HG02678 (cell line): ENCODE results near the gene OR10P1.
"Not testable (repeated sequence)": the region's sequence is repeated elsewhere in the genome, so short reads cannot be mapped to it uniquely, and the experiment has no call there.

Experiments
- ATAC-seq: cut with Tn5 transposase; IDR thresholded peaks from one replicate; pipeline ENCODE4 v1.9.1; 2021; ENCODE audit warnings: mild to moderate bottlenecking, moderate library complexity; ENCODE audit not compliant: unreplicated experiment

The OR10P1 gene, protein sequence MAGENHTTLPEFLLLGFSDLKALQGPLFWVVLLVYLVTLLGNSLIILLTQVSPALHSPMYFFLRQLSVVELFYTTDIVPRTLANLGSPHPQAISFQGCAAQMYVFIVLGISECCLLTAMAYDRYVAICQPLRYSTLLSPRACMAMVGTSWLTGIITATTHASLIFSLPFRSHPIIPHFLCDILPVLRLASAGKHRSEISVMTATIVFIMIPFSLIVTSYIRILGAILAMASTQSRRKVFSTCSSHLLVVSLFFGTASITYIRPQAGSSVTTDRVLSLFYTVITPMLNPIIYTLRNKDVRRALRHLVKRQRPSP

DNA sequence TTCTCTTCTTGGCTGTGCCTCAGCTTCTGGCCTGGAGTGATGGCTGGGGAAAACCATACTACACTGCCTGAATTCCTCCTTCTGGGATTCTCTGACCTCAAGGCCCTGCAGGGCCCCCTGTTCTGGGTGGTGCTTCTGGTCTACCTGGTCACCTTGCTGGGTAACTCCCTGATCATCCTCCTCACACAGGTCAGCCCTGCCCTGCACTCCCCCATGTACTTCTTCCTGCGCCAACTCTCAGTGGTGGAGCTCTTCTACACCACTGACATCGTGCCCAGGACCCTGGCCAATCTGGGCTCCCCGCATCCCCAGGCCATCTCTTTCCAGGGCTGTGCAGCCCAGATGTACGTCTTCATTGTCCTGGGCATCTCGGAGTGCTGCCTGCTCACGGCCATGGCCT, at the start of gene OR10P1:
TSS of gene OR10P1 (plus strand) at position 40 of the 400 bp plus-strand sequence. CDS start at position 40, 0 bp downstream.
- ATAC-seq: no peak

DNA sequence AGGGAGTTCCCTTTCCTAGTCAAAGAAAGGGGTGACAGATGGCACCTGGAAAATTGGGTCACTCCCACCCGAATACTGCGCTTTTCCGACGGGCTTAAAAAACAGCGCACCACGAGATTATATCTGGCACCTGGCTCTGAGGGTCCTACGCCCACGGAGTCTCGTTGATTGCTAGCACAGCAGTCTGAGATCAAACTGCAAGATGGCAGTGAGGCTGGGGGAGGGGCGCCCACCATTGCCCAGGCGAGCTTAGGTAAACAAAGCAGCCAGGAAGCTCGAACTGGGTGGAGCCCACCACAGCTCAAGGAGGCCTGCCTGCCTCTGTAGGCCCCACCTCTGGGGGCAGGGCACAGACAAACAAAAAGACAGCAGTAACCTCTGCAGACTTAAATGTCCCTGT, 46.5 kb upstream of the OR10P1 start:
- ATAC-seq: not testable (repeated sequence)

DNA sequence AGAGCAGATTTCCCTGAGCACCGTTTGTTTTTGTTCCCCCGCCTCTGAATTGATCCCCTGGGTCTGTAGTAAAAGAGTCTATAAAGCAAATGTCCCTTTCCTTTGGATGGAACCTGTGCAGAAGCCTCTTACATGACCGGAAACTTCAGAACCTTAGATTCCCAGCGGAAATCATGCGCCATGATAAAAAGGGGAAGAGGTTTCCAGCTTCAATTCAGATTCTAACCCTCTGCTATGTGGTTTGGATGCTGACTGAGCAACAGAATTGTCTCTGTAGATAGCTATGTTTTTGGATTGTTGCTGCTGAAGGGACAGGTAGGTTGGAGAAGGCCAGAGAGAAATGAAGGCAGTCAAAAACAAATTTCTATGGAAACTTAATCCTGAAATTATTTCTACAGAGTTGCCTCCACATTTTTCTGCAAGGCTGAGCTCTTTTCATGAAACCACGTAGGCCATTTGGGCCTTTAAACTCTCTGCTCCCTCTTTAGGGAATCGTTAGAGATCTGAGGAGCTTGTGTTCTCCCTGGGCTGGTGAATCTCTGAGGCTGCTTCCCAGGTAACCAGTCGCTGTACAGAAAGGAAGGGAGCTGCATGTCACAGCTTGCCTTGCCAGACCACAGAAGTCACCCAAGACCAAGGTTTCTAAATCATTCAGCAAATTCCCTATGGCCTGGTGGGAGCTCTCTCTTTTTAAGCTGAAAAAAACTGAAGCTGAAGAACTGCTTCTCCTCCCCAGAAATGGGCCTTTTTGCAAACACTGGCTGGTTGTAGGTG, 28.7 kb upstream of the OR10P1 start:
- ATAC-seq: no peak

DNA sequence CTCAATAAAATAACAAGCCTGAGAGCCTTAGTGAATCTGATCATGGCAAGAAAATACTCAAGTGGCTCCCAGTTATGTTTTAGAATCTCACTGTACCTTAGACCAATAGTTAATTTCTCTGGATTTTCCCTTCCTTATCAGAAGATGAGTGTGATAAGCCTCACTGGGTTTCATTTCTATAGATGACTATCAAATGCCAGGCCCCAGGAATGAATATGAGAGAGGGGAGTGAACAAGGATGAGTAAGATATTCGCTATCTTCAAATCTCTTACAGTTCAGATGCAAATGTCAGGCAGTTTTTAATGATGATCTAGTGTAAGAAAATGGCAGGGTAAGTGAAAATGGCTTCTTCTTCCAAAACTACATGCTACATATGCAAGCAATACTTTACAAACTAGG, 26.1 kb upstream of the OR10P1 start:
- ATAC-seq: no peak

DNA sequence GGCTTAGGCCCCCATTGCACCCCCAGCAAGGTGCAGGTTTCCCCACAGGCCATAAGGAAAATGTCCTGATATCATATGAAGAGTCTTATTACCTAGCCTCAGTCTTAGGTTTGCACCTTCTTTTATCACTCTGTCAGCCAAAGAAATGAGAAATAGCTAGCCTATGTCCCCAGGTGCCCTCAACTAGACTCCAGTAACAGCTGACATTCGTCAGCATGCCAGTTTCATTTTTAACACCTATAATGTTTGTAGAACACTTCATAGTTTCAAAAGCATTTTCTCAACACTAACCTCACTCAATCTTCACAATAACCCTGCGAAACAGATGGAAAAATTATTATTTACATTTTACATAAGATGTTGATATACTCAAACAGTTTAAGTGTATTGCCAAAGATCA, 24.0 kb upstream of the OR10P1 start:
- ATAC-seq: no peak

DNA sequence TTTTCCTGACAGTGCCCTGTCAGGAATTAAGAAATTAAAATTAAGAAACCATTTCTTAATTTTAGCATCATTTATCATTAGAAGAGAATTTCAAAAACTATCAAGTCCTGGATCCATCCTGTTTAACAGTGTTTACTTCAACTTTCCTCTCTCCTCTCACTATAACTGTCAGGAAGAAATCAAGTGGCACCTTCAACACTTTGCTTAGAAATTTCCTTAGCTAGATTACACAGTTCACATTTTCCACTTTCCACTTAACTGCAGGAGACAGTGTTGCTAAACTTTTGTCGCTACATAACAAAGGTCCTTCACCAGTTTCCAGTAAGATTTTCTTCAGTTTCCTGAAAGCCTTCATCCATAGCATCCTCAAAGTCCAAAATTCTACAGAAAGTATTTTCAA, 21.9 kb upstream of the OR10P1 start:
- ATAC-seq: no peak

DNA sequence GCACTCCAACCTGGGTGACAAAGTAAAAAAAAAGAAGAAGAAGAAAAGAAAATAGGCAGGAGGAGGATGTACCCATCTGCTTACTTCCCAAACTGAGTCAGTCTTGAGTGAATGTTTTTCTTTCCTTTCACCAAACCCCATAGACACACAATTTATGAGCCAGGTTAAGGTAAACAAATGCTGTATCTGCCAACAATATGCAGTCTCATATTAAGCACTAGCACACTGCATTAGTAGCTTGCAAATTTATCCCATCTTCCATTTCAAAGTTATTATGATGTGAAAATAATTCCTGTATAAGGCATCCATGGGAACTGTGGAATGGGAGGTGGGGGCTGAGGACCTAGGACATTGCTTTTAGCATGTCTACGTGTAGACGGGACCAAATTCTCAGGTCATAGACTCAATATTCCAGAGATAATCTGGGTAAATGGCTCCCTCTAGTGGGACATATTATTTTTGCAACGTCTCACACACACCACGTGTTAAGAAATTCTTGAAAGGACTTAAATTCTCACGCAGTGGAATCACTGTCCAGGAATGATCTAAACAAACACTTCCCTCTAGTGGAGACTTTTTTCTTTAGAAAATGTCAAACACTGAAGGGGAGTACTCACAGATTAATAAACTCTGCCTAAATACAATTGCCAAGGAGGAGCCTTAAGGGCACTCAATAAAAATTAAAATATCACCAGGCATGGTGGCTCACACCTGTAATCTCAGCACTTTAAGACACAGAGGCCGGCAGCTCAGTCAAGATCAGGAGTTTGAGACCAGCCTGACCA, 17.1 kb upstream of the OR10P1 start:
- peak; percentile 79 for ATAC-seq

DNA sequence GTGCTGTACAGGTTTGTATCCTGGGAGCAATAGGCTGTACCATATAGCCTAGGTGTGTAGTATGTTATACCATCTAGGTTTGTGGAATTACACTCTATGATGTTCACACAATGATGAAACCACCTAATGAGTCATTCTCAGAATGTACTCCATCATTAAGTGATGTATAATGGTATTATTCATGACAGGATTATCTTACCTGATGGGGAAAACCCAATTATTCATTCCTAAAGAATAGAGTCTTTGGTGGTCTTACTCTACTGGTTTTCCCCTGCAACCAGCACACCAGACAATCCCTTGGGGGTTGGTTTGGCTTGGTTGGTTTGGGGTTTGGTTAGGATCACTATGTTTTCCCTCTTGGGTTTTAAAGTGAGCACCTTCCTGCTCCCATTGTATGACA, 12.6 kb upstream of the OR10P1 start:
- peak; percentile 65 for ATAC-seq

DNA sequence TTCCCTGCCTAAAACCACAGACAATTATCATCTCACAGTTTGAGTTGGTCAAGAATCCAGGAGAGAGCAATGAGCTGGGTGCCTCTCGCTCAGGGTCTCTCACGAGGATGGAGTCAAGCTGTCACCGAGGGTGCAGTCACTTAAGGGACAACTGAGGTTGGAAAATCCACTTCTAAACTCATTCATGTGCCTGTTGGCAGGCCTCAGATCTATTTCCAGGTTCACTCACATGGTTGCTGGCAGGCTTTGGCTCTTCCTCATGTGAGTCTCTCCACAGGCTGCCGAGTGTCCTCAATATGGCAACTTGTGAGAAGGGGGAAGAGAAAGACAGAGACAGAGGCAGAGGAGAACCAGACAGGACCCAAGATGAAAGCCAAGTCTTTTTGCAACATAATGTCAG, 10.5 kb upstream of the OR10P1 start:
- ATAC-seq: no peak

DNA sequence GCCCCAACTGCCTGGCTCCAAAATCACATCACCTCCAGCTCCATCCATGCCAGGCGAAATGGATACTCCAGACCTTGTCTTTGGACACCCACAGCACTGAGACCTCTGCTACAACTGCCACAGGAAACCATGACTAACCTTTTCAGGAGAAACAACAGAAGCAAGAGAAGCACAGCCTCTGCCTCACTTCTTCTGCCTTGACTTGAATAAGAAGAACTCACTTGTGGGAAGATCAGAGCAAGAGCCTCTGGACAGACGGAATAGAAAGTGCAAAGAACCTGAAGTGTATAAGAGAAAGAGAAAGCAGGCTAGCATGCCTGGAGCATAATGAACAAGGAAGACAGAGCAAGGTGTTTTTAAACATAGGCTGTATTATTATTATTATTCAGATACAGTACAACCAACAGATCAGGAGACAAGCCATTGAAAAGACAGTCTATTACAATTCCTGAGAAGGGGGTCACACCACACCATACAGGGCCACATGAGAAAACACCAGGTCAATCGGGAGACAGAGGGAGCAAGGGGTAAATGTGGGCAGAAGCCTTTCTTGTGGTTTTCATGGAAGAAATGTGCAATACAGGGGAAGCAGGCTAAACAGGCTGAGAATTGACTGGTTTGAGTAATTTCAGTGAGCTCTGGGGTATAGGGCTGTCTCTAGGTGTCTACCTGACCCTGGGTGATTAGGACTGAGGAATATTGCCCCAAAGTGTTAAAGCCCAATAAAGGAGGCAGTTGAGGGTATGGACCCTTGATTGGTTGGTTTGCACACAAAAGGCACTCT, 7.4 kb upstream of the OR10P1 start:
- no peak for ATAC-seq

DNA sequence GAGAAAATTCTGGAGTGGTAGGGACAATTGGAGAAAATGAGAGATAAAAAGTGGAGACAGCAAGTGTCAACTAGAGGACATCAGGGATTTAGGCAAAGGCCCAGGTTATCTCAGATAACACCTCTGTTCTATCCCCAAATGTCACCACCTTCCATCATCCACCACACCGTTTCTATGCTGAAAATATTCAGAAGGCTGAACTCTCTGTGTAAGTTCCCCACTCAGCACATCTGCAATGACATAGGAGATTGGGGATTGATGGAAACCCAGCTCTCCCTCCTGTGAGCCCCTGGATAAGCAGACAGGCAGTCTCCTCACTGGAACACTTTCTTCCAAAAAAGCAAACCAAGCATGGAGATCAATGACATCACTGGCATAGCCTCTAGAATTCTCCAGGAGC, 5.6 kb upstream of the OR10P1 start:
- ATAC-seq: no peak

DNA sequence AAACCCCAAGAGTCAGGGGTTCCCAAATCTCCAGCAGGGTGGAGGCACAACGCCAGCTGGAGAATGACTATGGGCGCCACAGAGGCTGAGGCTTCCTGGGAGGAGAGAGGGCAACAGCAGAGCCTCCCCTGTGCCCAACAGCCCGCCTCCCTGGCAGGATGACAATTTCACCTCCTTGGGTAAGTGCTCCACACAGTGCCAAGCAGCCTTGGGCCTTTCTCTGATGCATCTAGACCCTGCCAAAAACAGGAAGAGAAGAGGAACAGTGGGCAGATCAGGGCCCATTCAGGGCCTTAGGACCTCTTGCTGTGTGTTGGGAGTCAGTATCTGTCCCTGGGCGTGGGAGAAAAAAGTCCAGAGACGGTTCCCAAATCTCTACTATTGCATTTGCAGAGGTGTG, 5.0 kb upstream of the OR10P1 start:
- no peak for ATAC-seq

DNA sequence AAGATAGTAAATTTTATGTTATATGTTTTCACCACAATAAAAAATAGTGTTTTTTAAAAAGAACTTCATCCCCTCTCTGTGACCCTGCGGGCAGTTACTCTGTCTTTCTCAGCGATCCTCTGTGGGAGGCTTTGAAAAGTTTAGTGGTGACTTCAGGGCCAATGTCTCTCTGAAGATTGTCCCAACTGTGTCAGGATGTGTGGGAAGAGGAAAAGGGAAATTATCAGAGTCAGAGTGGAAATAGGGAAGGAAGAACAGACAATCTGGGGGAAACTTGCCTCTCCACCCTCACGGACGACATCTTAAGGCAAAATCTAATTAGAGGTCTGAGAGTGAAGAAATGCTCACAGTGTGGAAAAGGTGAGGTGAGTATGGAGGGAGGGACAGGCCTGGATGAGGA, 3.5 kb upstream of the OR10P1 start:
- no peak for ATAC-seq

DNA sequence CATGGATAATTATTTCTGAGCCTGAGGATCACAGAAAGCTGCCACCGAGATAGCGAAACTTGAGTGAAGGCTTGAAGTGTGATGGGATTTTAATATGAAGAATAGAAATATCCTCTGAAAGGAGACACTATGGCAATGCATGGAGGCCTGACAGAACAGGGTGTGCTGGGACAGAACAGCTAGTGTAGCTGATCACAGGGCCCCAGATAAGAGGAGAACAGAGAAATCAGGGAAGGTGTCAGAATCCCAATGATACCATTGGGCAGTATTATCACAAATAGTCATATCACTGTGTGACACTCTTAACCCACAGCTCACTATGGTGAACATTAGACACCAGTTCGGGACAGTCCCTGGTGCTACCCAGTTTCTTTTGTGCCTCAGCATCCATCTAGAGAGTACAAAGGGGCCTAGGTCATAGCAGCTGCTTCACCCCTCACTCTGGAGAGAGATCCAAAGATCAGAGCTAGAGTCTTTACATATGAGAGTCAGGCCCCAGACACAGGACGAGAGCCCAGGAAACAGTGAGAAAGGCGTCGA, 506 bp upstream of the OR10P1 start:
- ATAC-seq: no peak

DNA sequence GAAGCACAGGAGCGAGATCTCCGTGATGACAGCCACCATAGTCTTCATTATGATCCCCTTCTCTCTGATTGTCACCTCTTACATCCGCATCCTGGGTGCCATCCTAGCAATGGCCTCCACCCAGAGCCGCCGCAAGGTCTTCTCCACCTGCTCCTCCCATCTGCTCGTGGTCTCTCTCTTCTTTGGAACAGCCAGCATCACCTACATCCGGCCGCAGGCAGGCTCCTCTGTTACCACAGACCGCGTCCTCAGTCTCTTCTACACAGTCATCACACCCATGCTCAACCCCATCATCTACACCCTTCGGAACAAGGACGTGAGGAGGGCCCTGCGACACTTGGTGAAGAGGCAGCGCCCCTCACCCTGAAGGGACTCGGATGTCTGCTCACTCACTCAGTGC, 775 bp downstream of the OR10P1 start:
- ATAC-seq: no peak

DNA sequence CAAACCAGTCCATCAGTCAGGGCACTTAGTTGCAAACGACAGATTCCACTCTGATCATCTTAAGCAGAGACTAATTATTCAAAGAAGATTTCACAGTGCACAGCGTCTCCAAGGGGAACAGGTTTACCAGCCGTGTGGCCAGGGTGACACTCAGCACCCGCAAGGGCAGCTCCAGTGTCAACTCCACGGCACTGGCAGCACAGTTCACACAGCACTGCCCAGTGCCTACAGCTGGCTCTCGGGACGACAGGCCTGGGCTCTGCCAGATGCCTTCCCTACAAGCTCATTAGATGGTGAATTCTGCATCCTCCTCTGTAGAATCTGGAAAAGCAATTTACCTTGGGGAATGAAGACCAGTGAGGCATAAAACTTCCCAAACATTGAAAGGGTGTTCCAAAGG, 4.9 kb downstream of the OR10P1 start:
- no peak for ATAC-seq

DNA sequence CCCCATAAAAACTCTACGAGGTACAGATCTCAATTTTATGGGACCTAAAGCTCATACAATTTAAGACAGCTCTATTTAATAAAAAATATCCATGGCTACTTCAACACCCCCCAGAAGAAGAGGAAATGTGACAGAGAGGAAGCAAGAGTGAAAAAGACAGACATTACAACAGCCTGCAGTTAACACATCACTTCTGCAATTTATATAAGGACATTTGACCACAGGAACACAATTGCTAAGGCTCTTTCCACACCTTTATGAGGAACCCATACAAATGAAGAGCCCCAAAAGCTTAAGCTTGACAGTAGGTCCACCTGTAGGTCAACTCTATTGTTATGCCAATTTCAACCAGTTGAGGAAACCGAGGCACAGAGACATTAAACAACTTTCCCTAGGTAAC, 5.6 kb downstream of the OR10P1 start:
- no peak for ATAC-seq

DNA sequence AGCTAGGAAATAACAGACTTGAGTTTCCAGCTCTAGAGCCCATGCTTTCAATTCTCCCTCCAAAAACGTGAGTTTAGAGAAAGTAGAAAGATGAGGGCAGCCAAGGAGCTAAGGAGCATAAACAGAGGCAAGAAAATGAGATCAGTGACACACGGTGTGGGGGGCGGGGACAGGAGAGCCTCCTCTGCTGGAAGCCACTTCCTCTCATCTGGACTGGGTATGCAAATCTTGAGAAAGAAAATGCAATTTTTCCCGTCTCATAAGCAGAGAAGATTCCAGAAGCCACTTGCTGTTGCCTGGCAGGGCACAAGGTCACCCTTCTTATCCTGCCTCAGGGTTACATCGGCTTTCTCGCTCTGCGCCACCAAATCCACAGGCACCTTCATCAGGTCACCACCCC, 6.0 kb downstream of the OR10P1 start:
- ATAC-seq: peak; percentile 26

DNA sequence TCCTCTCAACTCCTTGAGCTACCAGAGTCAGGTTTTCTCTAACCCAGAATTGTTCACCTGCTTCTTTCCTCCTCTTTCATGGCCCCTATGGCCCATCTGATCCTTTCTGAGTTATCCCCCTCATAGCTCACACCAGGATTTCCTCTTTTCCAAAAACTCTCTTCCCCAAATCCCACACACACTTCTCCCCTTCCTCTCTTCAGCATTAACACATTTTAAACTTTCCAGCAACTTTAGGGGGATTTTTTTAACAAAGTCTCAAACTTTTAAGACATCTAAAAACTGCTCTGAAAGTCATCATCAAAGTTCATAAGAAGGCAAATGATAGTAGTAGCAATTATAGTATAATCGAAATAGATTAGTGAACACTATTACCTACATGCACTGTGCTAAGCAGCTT, 7.9 kb downstream of the OR10P1 start:
- ATAC-seq: no peak

DNA sequence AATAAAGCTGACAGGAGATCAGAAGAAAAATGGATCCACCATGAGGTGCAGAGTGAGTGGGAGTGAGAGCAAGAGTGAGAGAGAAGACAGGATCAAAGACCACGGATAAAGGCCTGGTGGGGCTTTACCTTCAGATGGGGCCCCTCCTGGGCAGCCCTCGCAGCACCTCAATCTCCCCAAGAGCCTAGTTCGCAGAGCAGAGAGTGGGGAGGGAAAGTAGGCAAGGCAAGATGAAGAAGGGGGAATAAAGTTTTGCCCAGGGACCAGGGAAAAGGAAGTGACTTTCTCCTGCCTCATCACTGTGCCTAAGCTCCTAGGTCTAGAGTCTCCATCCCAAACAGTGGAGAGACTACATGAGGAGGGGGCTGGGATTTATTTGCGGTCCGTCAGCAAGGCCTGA, 10.3 kb downstream of the OR10P1 start:
- ATAC-seq: no peak
